CD4-positive, alpha-beta T cell (primary cell): ENCODE results near the gene SULT4A1. TPM values are rescaled to one million over a fixed set of nuclear protein-coding genes. Genes with fewer than 3 reads are reported as not detected.

Experiments
- ATAC-seq: fragments of 200-7000 bp; cut with Tn5 transposase; one replicate; pipeline ENCODE4 v1.10.0; 2022; ENCODE audit warnings: mild to moderate bottlenecking; ENCODE audit not compliant: poor library complexity
- CTCF ChIA-PET: fragments of 350-600 bp; sonication (Branson Sonifier 250); formaldehyde crosslinking; loops from one replicate; lab custom pipeline; 2021; ENCODE audit warnings: antibody characterized with exemption, inconsistent platforms; lab: Charles Lee
- POLR2A ChIA-PET: fragments of 350-600 bp; sonication (Branson Sonifier 250); formaldehyde crosslinking; loops from one replicate; lab custom pipeline; 2021; ENCODE audit warnings: antibody characterized with exemption, inconsistent platforms; lab: Charles Lee
- DNase-seq, 14 experiments: peaks; one replicate each; pipeline ENCODE4 v3.0.0-alpha.2; 2013 to 2020; ENCODE audit warnings: mixed read lengths in 2 of 14
- H3K27ac ChIP-seq, 2 donors: one replicate each; pipeline versions ENCODE4 v1.5.1 to v1.7.0; 2013; ENCODE audit warnings: low read length in 2 of 2, low read depth in 1 of 2, mild to moderate bottlenecking in 1 of 2
- H3K27me3 ChIP-seq, 2 experiments: 1 replicate in 1 of 2; 2 replicates in 1 of 2; pipeline versions ENCODE4 v1.6.1 to v1.7.0; 2013; ENCODE audit warnings: low read length in 2 of 2, control low read depth in 1 of 2, mild to moderate bottlenecking in 1 of 2, moderate library complexity in 1 of 2; ENCODE audit not compliant: insufficient read depth in 2 of 2, control insufficient read depth in 1 of 2
- H3K36me3 ChIP-seq: one replicate; pipeline ENCODE4 v1.6.1; 2013; ENCODE audit warnings: low read length, control low read depth; ENCODE audit not compliant: insufficient read depth
- H3K4me1 ChIP-seq: one replicate; pipeline ENCODE4 v1.6.1; 2013; ENCODE audit warnings: low read length, control low read depth; ENCODE audit not compliant: insufficient read depth
- H3K4me3 ChIP-seq: one replicate; pipeline ENCODE4 v1.5.1; 2013; ENCODE audit warnings: mild to moderate bottlenecking, low read length, moderate library complexity
- H3K9me3 ChIP-seq, 2 experiments: 1 replicate in 1 of 2; 2 replicates in 1 of 2; pipeline versions ENCODE4 v1.6.1 to v1.7.0; 2013; ENCODE audit warnings: low read length in 2 of 2, mild to moderate bottlenecking in 2 of 2, control low read depth in 1 of 2, moderate library complexity in 1 of 2; ENCODE audit not compliant: control insufficient read depth in 1 of 2, insufficient read depth in 1 of 2
- H3K27ac Mint-ChIP-seq: one replicate; pipeline ENCODE4 v1.8.0; 2020; ENCODE audit warnings: mixed read lengths
- H3K27me3 Mint-ChIP-seq: one replicate; pipeline ENCODE4 v1.8.0; 2021; ENCODE audit warnings: mixed read lengths
- H3K36me3 Mint-ChIP-seq: one replicate; pipeline ENCODE4 v1.8.0; 2021; ENCODE audit warnings: low read depth, mixed read lengths
- H3K4me1 Mint-ChIP-seq: one replicate; pipeline ENCODE4 v1.8.0; 2021; ENCODE audit warnings: low read depth, mixed read lengths
- H3K4me3 Mint-ChIP-seq: one replicate; pipeline ENCODE4 v1.8.0; 2020; ENCODE audit warnings: mild to moderate bottlenecking, mixed read lengths
- H3K9me3 Mint-ChIP-seq: one replicate; pipeline ENCODE4 v1.8.0; 2020; ENCODE audit warnings: mixed read lengths
- CTCF ChIP-seq: fragments of 200-600 bp; IDR thresholded peaks from one replicate; pipeline ENCODE4 v1.8.0; 2022; ENCODE audit warnings: antibody characterized with exemption, mild to moderate bottlenecking
- intact Hi-C, 2 experiments: fragments of 100-400 bp; cut with DNase I in 1 of 2; cut with micrococcal nuclease in 1 of 2; formaldehyde crosslinking; loops; one replicate each; pipeline versions ENCODE4 v1.15.1 to v1.9.0; 2023 to 2025; cut with DNase I, micrococcal nuclease
- total RNA-seq, 174 experiments: library from RNA in 2 of 174; stranded (reverse) in 2 of 174; gene quantifications; one replicate each; pipeline ENCODE4 v1.2.3 and lab custom pipeline; 2021 to 2026

Gene SULT4A1
- total RNA-seq, 2 experiments from 2014 or later: not detected

- peaks cover 2% of the 10 kb centered on the region for H3K9me3 Mint-ChIP-seq
- Histone ChIP-seq H3K36me3 (no peaks in the 10 kb centered on the region), H3K4me3 (no peak overlapping the region), H3K27me3 (peaks cover 4 to 13% of the 10 kb centered on the region in 2 experiments), H3K4me1 (no peaks in the 10 kb centered on the region), H3K9me3 (peaks cover 11 to 18% of the 10 kb centered on the region in 2 experiments), H3K27ac (no peak overlapping the region)
- H3K27me3 Mint-ChIP-seq: peaks cover 50% of the 10 kb centered on the region
- DNase-seq (no peak), ATAC-seq (no peak)
- H3K4me1 Mint-ChIP-seq: no peaks in the 10 kb centered on the region
- ChIA-PET POLR2A (no interaction called here), CTCF (no interaction called here)
- H3K36me3 Mint-ChIP-seq: peaks cover 6% of the 10 kb centered on the region
- no peak overlapping the region for H3K4me3 Mint-ChIP-seq
- no peak for TF ChIP-seq CTCF
- intact Hi-C loops: no loop called here
- no peak overlapping the region for H3K27ac Mint-ChIP-seq
Observed at GRCh38 chr22:43802897-43803495, 59.3 kb downstream of the SULT4A1 start.

- no peak overlapping the region for H3K4me3 ChIP-seq
- H3K27me3 Mint-ChIP-seq: peaks cover 61% of the 10 kb centered on the region
- ATAC-seq (no peak), DNase-seq (no peak)
- POLR2A ChIA-PET: no interaction called here
- CTCF ChIA-PET: no interaction called here
- H3K4me1 ChIP-seq: no peaks in the 10 kb centered on the region
- peaks cover 2% of the 10 kb centered on the region for H3K9me3 Mint-ChIP-seq
- H3K4me3 Mint-ChIP-seq: no peak overlapping the region
- peaks cover 6% of the 10 kb centered on the region for H3K36me3 Mint-ChIP-seq
- no peaks in the 10 kb centered on the region for H3K36me3 ChIP-seq
- no peaks in the 10 kb centered on the region for H3K4me1 Mint-ChIP-seq
- H3K27ac Mint-ChIP-seq: no peak overlapping the region
- no peak overlapping the region for H3K27ac ChIP-seq
- intact Hi-C loops: no loop called here
- no peak for TF ChIP-seq CTCF
- peaks cover 11 to 18% of the 10 kb centered on the region in 2 experiments for H3K9me3 ChIP-seq
- peaks cover 4 to 13% of the 10 kb centered on the region in 2 experiments for H3K27me3 ChIP-seq
Observed at GRCh38 chr22:43800970-43801369, 61.3 kb downstream of the SULT4A1 start.

GRCh38 chr22:43798492-43798891, 63.8 kb downstream of the SULT4A1 start:
- intact Hi-C loops: no loop called here
- CTCF ChIA-PET: no interaction called here
- Mint-ChIP-seq H3K27ac (no peak overlapping the region), H3K27me3 (peaks cover 57% of the 10 kb centered on the region), H3K9me3 (peaks cover 2% of the 10 kb centered on the region), H3K4me3 (no peak overlapping the region), H3K4me1 (no peaks in the 10 kb centered on the region), H3K36me3 (peaks cover 6% of the 10 kb centered on the region)
- Histone ChIP-seq H3K4me1 (no peaks in the 10 kb centered on the region), H3K9me3 (peaks cover 11 to 18% of the 10 kb centered on the region in 2 experiments), H3K36me3 (no peaks in the 10 kb centered on the region), H3K27me3 (peaks cover 4 to 13% of the 10 kb centered on the region in 2 experiments), H3K4me3 (no peak overlapping the region), H3K27ac (no peak overlapping the region)
- ATAC-seq (no peak), DNase-seq (no peak)
- POLR2A ChIA-PET: no interaction called here
- no peak for TF ChIP-seq CTCF
